Psoas muscle (tissue), 8 donors: Measurements from ENCODE around the gene POMT1. TPM values are rescaled to one million over a fixed set of nuclear protein-coding genes. Genes with fewer than 3 reads are reported as not detected.
"Not testable (repeated sequence)": the region's sequence is repeated elsewhere in the genome, so short reads cannot be mapped to it uniquely, and the experiment has no call there.

Source experiments
- ATAC-seq, 4 donors: fragments of 200-7000 bp; cut with Tn5 transposase; one replicate each; pipeline ENCODE4 v1.9.1; 2020; ENCODE audit warnings: moderate library complexity in 3 of 4, mild to moderate bottlenecking in 2 of 4
- DNase-seq, 2 donors: peaks; one replicate each; pipeline ENCODE4 v3.0.0-alpha.2; 2020
- H3K27ac ChIP-seq: fragments of 200-600 bp; one replicate; pipeline ENCODE4 v1.8.0; 2022
- H3K27me3 ChIP-seq, 3 donors: fragments of 200-600 bp in 1 of 3; one replicate each; pipeline versions ENCODE4 v1.6.1 to v1.8.0; 2013 to 2022; ENCODE audit warnings: low read length in 2 of 3, mild to moderate bottlenecking in 2 of 3, moderate library complexity in 1 of 3; ENCODE audit not compliant: insufficient read depth in 3 of 3
- H3K36me3 ChIP-seq, 2 donors: fragments of 200-600 bp in 1 of 2; one replicate each; pipeline versions ENCODE4 v1.6.1 to v1.8.0; 2013 to 2022; ENCODE audit warnings: low read depth in 1 of 2, mild to moderate bottlenecking in 1 of 2, moderate library complexity in 1 of 2; ENCODE audit not compliant: insufficient read depth in 1 of 2
- H3K4me1 ChIP-seq: fragments of 200-600 bp; one replicate; pipeline ENCODE4 v1.8.0; 2022
- H3K4me3 ChIP-seq: fragments of 200-600 bp; one replicate; pipeline ENCODE4 v1.8.0; 2022; ENCODE audit warnings: mild to moderate bottlenecking
- H3K9me3 ChIP-seq: fragments of 200-600 bp; one replicate; pipeline ENCODE4 v1.8.0; 2022
- CTCF ChIP-seq: fragments of 200-600 bp; IDR thresholded peaks from one replicate; pipeline ENCODE4 v1.8.0; 2022; ENCODE audit warnings: antibody characterized with exemption
- WGBS, 3 donors: extraction: QIAGEN DNeasy Blood & Tissue Kit; methylation state at CpG; one replicate each; pipeline versions ENCODE4 v1.1.6 to v1.1.7; 2013; 5-methylcytosine and 5-hydroxymethylcytosine counted together
- intact Hi-C, 2 donors: fragments of 100-400 bp; cut with DNase I; formaldehyde crosslinking; loops; one replicate each; pipeline versions ENCODE4 v1.11.0 to v1.14.2; 2022
- polyA plus RNA-seq, 3 donors: library from polyadenylated mRNA; stranded (reverse); fragments of 200-250 nt; gene quantifications; one replicate each; pipeline ENCODE4 v1.2.3, GENCODE V29; 2013
- total RNA-seq, 4 donors: library from RNA; stranded (reverse); fragmentation: NEBNext Ultra II Directional in 2 of 4; extraction: Animal tissue kit (Norgen Biotek cat#: 25700) in 2 of 4; gene quantifications; one replicate each; pipeline versions ENCODE4 v1.2.1 to v1.2.4, GENCODE V29; 2021 to 2023
- donor health status: healthy with polysubstance abuse.
- donor health status: DM: no; HTN: no; CAD: no; lungs with moderate emphysema.
- donor health status: Bipolar disorder and iron deficiency.
- donor health status: healthy.
- donor health status: DM: yes; HTN: yes; CAD: no.
- donor health status: DM: no; HTN: no; CAD: no.
- donor health status: DM: no; HTN: no; CAD: no.
- donor health status: DM: yes; HTN: yes; CAD: no.

POMT1 gene
- total and polyA plus RNA-seq, 7 donors = 10.9 to 30.8 (median 15.6) TPM

- no peak for DNase-seq
- H3K36me3 ChIP-seq = peaks cover 5 to 82% of the 10 kb centered on the region in 2 donors
- no peaks in the 10 kb centered on the region for H3K9me3 ChIP-seq
- 77 to 85% (median 82%) methylated on average over 7 of the region's 7 CpGs for WGBS, 3 donors
- no peak for ATAC-seq
- intact Hi-C loops = no loop called here
- no peak for TF ChIP-seq CTCF
- no peaks in the 10 kb centered on the region for H3K4me1 ChIP-seq
- H3K4me3 ChIP-seq = no peak overlapping the region
- no peaks in the 10 kb centered on the region for H3K27me3 ChIP-seq
- H3K27ac ChIP-seq = no peak overlapping the region
Measured at GRCh38 chr9:131511416-131511815, 8.7 kb downstream of the POMT1 start.

GRCh38 chr9:131511880-131512279 lies 9.2 kb downstream of the POMT1 start:
- H3K36me3 ChIP-seq = peaks cover 5 to 84% of the 10 kb centered on the region in 2 donors
- 94 to 97% (median 95%) methylated on average over 6 of the region's 6 CpGs for WGBS, 3 donors
- H3K27me3 ChIP-seq = no peaks in the 10 kb centered on the region
- no peaks in the 10 kb centered on the region for H3K4me1 ChIP-seq
- no peaks in the 10 kb centered on the region for H3K9me3 ChIP-seq
- no peak for TF ChIP-seq CTCF
- H3K27ac ChIP-seq = no peak overlapping the region
- DNase-seq (no peak), ATAC-seq (no peak)
- intact Hi-C loops = no loop called here
- H3K4me3 ChIP-seq = no peak overlapping the region

GRCh38 chr9:131513177-131513576 lies 10.5 kb downstream of the POMT1 start:
- ATAC-seq (no peak), DNase-seq (no peak)
- TF ChIP-seq CTCF = no peak
- peaks cover 3% of the 10 kb centered on the region for H3K4me1 ChIP-seq
- WGBS, 3 donors = 78 to 86% (median 82%) methylated on average over 15 of the region's 15 CpGs
- no peak overlapping the region for H3K27ac ChIP-seq
- H3K9me3 ChIP-seq = no peaks in the 10 kb centered on the region
- H3K4me3 ChIP-seq = no peak overlapping the region
- no peaks in the 10 kb centered on the region for H3K27me3 ChIP-seq
- peaks cover 5 to 78% of the 10 kb centered on the region in 2 donors for H3K36me3 ChIP-seq
- intact Hi-C loops = no loop called here

GRCh38 chr9:131515559-131516031 lies 12.9 kb downstream of the POMT1 start:
- H3K9me3 ChIP-seq, DNase-seq, intact Hi-C loops, ATAC-seq, H3K27ac ChIP-seq, H3K27me3 ChIP-seq, H3K4me3 ChIP-seq, H3K4me1 ChIP-seq: not testable (repeated sequence)
- 78 to 86% (median 83%) methylated on average over 11 to 12 of the region's 12 CpGs for WGBS, 3 donors
- H3K36me3 ChIP-seq = peaks cover 3 to 81% of the 10 kb centered on the region in 2 donors

- H3K4me3 ChIP-seq = no peak overlapping the region
- H3K36me3 ChIP-seq = peaks cover 0 to 81% of the 10 kb centered on the region in 2 donors
- H3K4me1 ChIP-seq = peaks cover 10% of the 10 kb centered on the region
- no peaks in the 10 kb centered on the region for H3K9me3 ChIP-seq
- DNase-seq (no peak), ATAC-seq (no peak)
- WGBS, 3 donors = 84 to 90% (median 87%) methylated on average over 14 to 15 of the region's 15 CpGs
- no peak overlapping the region for H3K27ac ChIP-seq
- H3K27me3 ChIP-seq = no peaks in the 10 kb centered on the region
- no peak for TF ChIP-seq CTCF
- intact Hi-C loops = no loop called here
Measured at GRCh38 chr9:131516100-131516499, 13.4 kb downstream of the POMT1 start.
